Neural cell (in vitro differentiated cells): ENCODE data around the gene NEDD4L. TPM values are rescaled to one million over a fixed set of nuclear protein-coding genes. Genes with fewer than 3 reads are reported as not detected.

Experiments used
- polyA plus RNA-seq: library from polyadenylated mRNA; depleted of rRNA; stranded (reverse); fragments of >200 nt; gene quantifications from 2 replicates; pipeline ENCODE4 v1.2.3, GENCODE V29; 2014
- small RNA-seq, 3 experiments: library from RNA; depleted of rRNA; stranded (forward); fragments of <200 nt; gene quantifications; one replicate each; pipeline ENCODE3, GENCODE V24; 2012

The NEDD4L gene
- polyA plus RNA-seq, 1 donor from 2014 or later: 97.9 TPM

Small RNA genes within 50 kb of the gene (small RNA-seq; reads per million reads assigned to genes)
- 0 reads per million in 3 experiments for gene HMGN1P30
- gene MIR3591: 0 reads per million in 3 experiments

Other genes starting within 250 kb of the NEDD4L start
- gene ATP8B1, start 240.9 kb upstream of the NEDD4L start, polyA plus RNA-seq: not detected in 2 replicates